MM.1S (cell line): Measurements from ENCODE around the gene DUOX2.

ENCODE experiments used
- DNase-seq: peaks from one replicate; pipeline ENCODE4 v3.0.0-alpha.2; 2015
- H2AFZ ChIP-seq: fragments of 300-600 bp; sonication (generic); 2 replicates; pipeline ENCODE4 v1.6.0; 2016; ENCODE audit warnings: antibody characterized with exemption, low read length
- H3F3A ChIP-seq: fragments of 300-600 bp; sonication (generic); 2 replicates; pipeline ENCODE4 v1.6.1; 2016; ENCODE audit warnings: mild to moderate bottlenecking, antibody characterized with exemption, low read length, moderate library complexity, mixed read lengths; ENCODE audit not compliant: insufficient read depth
- H3K27ac ChIP-seq: fragments of 300-600 bp; sonication (generic); 2 replicates; pipeline ENCODE4 v1.5.1; 2016; ENCODE audit warnings: mild to moderate bottlenecking, low read length
- H3K27me3 ChIP-seq: fragments of 300-600 bp; sonication (generic); replicated peaks from 2 replicates; pipeline ENCODE4 v1.6.0; 2016; ENCODE audit warnings: low read length; ENCODE audit not compliant: insufficient read depth
- H3K36me3 ChIP-seq: fragments of 300-600 bp; sonication (generic); replicated peaks from 2 replicates; pipeline ENCODE4 v1.6.1; 2016; ENCODE audit warnings: mild to moderate bottlenecking, low read length, mixed read lengths; ENCODE audit not compliant: insufficient read depth
- H3K4me1 ChIP-seq: fragments of 300-600 bp; sonication (generic); 2 replicates; pipeline ENCODE4 v1.6.1; 2016; ENCODE audit warnings: low read length, mixed read lengths
- H3K4me2 ChIP-seq: fragments of 300-600 bp; sonication (generic); 2 replicates; pipeline ENCODE4 v1.6.0; 2016; ENCODE audit warnings: low read depth, low read length
- H3K4me3 ChIP-seq: fragments of 300-600 bp; sonication (generic); 2 replicates; pipeline ENCODE4 v1.5.1; 2016; ENCODE audit warnings: low read length, mixed read lengths
- H3K79me2 ChIP-seq: fragments of 300-600 bp; sonication (generic); 2 replicates; pipeline ENCODE4 v1.6.1; 2016; ENCODE audit warnings: mixed run types, low read length, mixed read lengths
- H3K9ac ChIP-seq: fragments of 300-600 bp; sonication (generic); 2 replicates; pipeline ENCODE4 v1.6.1; 2016; ENCODE audit warnings: low read length, mixed read lengths
- H3K9me2 ChIP-seq: fragments of 300-600 bp; sonication (generic); replicated peaks from 2 replicates; pipeline ENCODE4 v1.6.1; 2016; ENCODE audit warnings: mild to moderate bottlenecking, low read length, mixed read lengths; ENCODE audit not compliant: insufficient read depth
- H3K9me3 ChIP-seq: fragments of 300-600 bp; sonication (generic); replicated peaks from 2 replicates; pipeline ENCODE4 v1.6.1; 2016; ENCODE audit warnings: mild to moderate bottlenecking, low read length, mixed read lengths; ENCODE audit not compliant: insufficient read depth
- H4K20me1 ChIP-seq: fragments of 300-600 bp; sonication (generic); 2 replicates; pipeline ENCODE4 v1.6.1; 2016; ENCODE audit warnings: mild to moderate bottlenecking, low read length, moderate library complexity, mixed read lengths; ENCODE audit not compliant: insufficient read depth
- EZH2 ChIP-seq: fragments of 300-600 bp; sonication (generic); optimal IDR thresholded peaks from 2 replicates; pipeline ENCODE3; 2017; ENCODE audit warnings: low read depth, mild to moderate bottlenecking, antibody characterized with exemption, low read length, mixed read lengths
- EZH2phosphoT487 ChIP-seq: fragments of 300-600 bp; sonication (generic); IDR thresholded peaks from 2 replicates; pipeline ENCODE4 v1.6.1; 2018; ENCODE audit warnings: antibody characterized with exemption, low read length
- TF ChIP-seq, protein P1 (sequence below): fragments of 300-600 bp; sonication (generic); IDR thresholded peaks from 2 replicates; pipeline ENCODE4 v1.5.1; 2016; ENCODE audit warnings: antibody characterized with exemption, low read length, mixed read lengths

The DUOX2 gene

DNA sequence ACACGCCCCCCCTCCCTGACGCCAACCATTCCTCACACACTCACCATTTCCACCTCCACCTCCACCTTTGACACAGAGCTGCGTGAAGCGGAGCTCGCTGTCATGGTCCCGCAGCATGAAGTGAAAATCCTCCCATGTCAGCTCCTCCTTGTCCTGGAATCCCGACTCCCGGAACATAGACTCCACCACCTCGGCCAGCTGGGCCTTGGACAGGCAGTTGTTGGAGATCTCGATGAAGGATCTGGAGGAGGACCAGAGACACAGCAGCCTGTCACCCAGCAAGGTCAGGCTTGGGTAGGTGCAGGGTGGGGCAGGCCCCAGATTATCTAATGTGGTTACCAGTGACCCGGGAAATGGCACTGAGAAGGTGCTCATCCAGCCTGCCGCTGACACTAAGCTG lies 12.2 kb downstream of the DUOX2 start:
- Histone ChIP-seq H3K9me2 (no peaks in the 10 kb centered on the region), H4K20me1 (no peaks in the 10 kb centered on the region), H2AFZ (no peak overlapping the region), H3K27me3 (no peaks in the 10 kb centered on the region), H3K9me3 (no peaks in the 10 kb centered on the region), H3K79me2 (no peaks in the 10 kb centered on the region), H3K27ac (no peak overlapping the region), H3K36me3 (no peaks in the 10 kb centered on the region), H3K4me2 (no peak overlapping the region), H3K4me1 (no peaks in the 10 kb centered on the region), H3K9ac (no peak overlapping the region), H3F3A (no peaks in the 10 kb centered on the region), H3K4me3 (no peak overlapping the region)
- TF ChIP-seq EZH2 (no peak), EZH2phosphoT487 (no peak)
- TF ChIP-seq, protein P1, sequence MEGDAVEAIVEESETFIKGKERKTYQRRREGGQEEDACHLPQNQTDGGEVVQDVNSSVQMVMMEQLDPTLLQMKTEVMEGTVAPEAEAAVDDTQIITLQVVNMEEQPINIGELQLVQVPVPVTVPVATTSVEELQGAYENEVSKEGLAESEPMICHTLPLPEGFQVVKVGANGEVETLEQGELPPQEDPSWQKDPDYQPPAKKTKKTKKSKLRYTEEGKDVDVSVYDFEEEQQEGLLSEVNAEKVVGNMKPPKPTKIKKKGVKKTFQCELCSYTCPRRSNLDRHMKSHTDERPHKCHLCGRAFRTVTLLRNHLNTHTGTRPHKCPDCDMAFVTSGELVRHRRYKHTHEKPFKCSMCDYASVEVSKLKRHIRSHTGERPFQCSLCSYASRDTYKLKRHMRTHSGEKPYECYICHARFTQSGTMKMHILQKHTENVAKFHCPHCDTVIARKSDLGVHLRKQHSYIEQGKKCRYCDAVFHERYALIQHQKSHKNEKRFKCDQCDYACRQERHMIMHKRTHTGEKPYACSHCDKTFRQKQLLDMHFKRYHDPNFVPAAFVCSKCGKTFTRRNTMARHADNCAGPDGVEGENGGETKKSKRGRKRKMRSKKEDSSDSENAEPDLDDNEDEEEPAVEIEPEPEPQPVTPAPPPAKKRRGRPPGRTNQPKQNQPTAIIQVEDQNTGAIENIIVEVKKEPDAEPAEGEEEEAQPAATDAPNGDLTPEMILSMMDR: no peak
- DNase-seq: no peak

DNA sequence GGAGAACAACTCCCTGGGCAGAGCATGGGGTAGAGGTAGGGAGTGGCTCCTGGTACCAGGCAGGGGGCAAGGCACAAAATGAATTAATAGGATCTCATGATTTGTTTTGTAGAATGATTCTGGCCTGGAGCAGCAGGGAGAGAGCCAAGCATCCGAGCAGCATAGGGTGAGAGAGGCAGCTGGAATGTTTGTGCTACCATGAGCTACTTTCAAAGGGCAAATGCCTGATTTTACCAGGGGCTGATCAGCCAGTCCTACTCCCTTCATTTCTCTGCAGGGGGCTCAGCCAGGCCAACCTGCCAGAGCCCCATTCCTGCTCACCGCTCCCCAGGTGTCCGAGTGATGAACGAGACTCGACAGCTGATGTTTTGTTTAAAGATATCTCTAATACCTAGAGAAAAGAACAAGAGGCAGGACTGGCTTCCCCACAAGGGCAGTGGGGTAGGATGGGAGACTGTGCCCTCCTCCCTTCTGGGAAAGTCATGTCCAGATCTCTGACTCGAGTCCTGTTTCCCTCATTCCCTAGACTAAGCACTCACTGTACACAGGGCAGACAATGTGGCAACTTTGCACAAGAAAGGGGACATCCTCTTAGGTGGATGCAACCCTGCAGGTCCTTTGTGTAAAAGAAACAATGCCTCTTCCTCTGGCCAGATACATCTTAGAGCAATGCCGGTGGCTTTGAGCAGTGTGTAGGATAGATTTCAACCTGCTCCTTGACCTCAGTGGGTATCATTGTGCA lies 12.9 kb downstream of the DUOX2 start:
- Histone ChIP-seq H4K20me1 (no peaks in the 10 kb centered on the region), H3K9me2 (no peaks in the 10 kb centered on the region), H3K27me3 (no peaks in the 10 kb centered on the region), H3K27ac (no peak overlapping the region), H3K9ac (no peak overlapping the region), H2AFZ (no peak overlapping the region), H3K79me2 (no peaks in the 10 kb centered on the region), H3K4me2 (no peak overlapping the region), H3K4me3 (no peak overlapping the region), H3F3A (no peaks in the 10 kb centered on the region), H3K9me3 (no peaks in the 10 kb centered on the region), H3K4me1 (no peaks in the 10 kb centered on the region), H3K36me3 (no peaks in the 10 kb centered on the region)
- no peak for DNase-seq
- TF ChIP-seq EZH2: no peak
- TF ChIP-seq, protein P1: no peak
- TF ChIP-seq EZH2phosphoT487: no peak

DNA sequence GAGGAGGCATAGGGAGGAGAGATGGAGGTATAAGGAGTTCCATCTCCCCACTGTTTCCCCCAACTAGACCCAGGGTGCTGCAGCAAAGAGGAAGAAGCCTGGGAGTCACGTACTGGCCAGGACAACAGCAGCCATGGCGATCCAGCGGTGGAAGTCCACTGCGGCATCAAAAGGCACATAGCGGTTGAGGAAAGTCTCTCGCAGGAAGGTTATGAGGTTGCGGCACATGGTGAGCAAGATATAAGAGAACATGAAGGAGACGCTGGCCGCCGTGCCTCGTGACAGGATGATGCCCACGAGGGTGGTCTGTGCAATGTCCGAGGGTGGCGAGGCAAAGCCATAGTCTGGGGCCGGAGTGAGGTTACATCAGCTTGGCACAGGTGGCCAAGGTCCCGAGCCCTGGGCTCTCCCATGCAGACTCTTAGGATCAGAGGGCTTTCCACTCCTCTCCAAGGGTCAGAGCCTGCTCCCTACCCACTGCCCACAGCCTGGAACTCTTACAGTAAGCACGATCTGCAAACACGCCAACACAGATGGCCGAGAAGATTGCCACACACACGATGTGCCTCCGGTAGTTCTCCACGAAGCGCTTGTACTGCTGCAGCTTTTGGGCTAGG lies 14.3 kb downstream of the DUOX2 start:
- Histone ChIP-seq H3K36me3 (no peaks in the 10 kb centered on the region), H3K4me1 (no peaks in the 10 kb centered on the region), H3K79me2 (no peaks in the 10 kb centered on the region), H3K4me3 (no peak overlapping the region), H3K9ac (no peak overlapping the region), H3K4me2 (no peak overlapping the region), H3K9me2 (no peaks in the 10 kb centered on the region), H2AFZ (no peak overlapping the region), H3K27ac (no peak overlapping the region), H4K20me1 (no peaks in the 10 kb centered on the region), H3K27me3 (no peaks in the 10 kb centered on the region), H3K9me3 (no peaks in the 10 kb centered on the region), H3F3A (no peaks in the 10 kb centered on the region)
- no peak for DNase-seq
- TF ChIP-seq, protein P1: no peak
- no peak for TF ChIP-seq EZH2phosphoT487
- TF ChIP-seq EZH2: no peak
